HCT116 (cell line): ENCODE measurements around the gene RUNX2.

Experiments
- CEBPB ChIP-seq: IDR thresholded peaks from 2 replicates; pipeline ENCODE4 v1.6.1; 2012; ENCODE audit warnings: low read depth
- EZH2 ChIP-seq: fragments of 200-600 bp; sonication (generic); IDR thresholded peaks from 2 replicates; pipeline ENCODE4 v1.6.1; 2017; ENCODE audit warnings: antibody characterized with exemption, mixed run types
- EZH2phosphoT487 ChIP-seq: fragments of 200-600 bp; IDR thresholded peaks from 2 replicates; pipeline ENCODE4 v1.6.1; 2018; ENCODE audit warnings: antibody characterized with exemption, borderline replicate concordance
- POLR2A ChIP-seq: IDR thresholded peaks from 2 replicates; pipeline ENCODE4 v1.7.0; 2011; ENCODE audit warnings: borderline replicate concordance; ENCODE audit not compliant: insufficient read depth, insufficient read length; ENCODE audit errors: extremely low read depth
- POLR2AphosphoS5 ChIP-seq: IDR thresholded peaks from 2 replicates; pipeline ENCODE4 v1.6.1; 2011; ENCODE audit warnings: mild to moderate bottlenecking, low read depth, low read length, moderate library complexity
- RAD21 ChIP-seq: IDR thresholded peaks from 2 replicates; pipeline ENCODE4 v1.6.1; 2012; ENCODE audit warnings: low read depth, mild to moderate bottlenecking
- SIN3A ChIP-seq: IDR thresholded peaks from 2 replicates; pipeline ENCODE4 v1.6.1; 2012; ENCODE audit warnings: low read depth
- SP1 ChIP-seq: IDR thresholded peaks from 2 replicates; pipeline ENCODE4 v1.6.1; 2012; ENCODE audit warnings: low read depth
- TF ChIP-seq, protein P1 (sequence below): IDR thresholded peaks from 2 replicates; pipeline ENCODE4 v1.6.1; 2012; ENCODE audit warnings: low read depth
- TF ChIP-seq, protein P2 (sequence below), 3 experiments: fragments of 200-600 bp in 1 of 3; sonication (generic) in 1 of 3; IDR thresholded peaks in 2 of 3; conservative IDR thresholded peaks in 1 of 3; 2 replicates each; pipeline ENCODE4 v1.5.1; 2012 to 2017; ENCODE audit warnings: low read depth in 2 of 3, low read length in 2 of 3, antibody characterized with exemption in 1 of 3, borderline replicate concordance in 1 of 3, control low read depth in 1 of 3, mild to moderate bottlenecking in 1 of 3, mixed read lengths in 1 of 3, mixed run types in 1 of 3, moderate library complexity in 1 of 3; ENCODE audit not compliant: insufficient read depth in 1 of 3

DNA sequence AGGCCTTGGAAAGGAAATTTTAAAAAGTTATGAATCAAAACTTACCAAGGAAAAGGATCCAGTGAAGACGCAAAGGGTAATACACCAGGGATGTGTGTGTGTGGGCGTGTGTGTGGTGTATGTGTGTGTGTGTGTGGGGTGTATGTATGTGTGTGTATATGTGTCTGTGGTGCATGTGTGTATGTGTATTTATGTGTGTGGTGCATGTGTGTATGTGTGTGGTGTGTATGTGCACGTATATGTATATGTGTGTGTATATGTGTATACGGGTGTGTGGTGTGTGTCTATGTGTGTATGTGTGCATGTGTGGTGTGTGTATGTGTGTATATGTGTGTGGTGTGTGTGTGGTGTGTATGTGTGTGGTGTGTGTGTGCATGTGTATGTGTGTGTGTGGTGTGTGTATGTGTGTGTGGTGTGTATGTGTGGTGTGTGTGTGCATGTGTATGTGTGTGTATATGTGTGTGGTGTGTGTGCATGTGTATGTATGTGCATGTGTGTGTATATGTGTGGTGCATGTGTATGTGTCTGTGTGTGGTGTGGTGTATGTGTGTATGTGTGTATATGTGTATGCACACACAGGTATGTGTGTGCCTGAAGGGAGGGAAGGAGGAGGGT lies 225.7 kb downstream of the RUNX2 start:
- TF ChIP-seq, protein P1, sequence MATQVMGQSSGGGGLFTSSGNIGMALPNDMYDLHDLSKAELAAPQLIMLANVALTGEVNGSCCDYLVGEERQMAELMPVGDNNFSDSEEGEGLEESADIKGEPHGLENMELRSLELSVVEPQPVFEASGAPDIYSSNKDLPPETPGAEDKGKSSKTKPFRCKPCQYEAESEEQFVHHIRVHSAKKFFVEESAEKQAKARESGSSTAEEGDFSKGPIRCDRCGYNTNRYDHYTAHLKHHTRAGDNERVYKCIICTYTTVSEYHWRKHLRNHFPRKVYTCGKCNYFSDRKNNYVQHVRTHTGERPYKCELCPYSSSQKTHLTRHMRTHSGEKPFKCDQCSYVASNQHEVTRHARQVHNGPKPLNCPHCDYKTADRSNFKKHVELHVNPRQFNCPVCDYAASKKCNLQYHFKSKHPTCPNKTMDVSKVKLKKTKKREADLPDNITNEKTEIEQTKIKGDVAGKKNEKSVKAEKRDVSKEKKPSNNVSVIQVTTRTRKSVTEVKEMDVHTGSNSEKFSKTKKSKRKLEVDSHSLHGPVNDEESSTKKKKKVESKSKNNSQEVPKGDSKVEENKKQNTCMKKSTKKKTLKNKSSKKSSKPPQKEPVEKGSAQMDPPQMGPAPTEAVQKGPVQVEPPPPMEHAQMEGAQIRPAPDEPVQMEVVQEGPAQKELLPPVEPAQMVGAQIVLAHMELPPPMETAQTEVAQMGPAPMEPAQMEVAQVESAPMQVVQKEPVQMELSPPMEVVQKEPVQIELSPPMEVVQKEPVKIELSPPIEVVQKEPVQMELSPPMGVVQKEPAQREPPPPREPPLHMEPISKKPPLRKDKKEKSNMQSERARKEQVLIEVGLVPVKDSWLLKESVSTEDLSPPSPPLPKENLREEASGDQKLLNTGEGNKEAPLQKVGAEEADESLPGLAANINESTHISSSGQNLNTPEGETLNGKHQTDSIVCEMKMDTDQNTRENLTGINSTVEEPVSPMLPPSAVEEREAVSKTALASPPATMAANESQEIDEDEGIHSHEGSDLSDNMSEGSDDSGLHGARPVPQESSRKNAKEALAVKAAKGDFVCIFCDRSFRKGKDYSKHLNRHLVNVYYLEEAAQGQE: no peak
- TF ChIP-seq SP1 (no peak), POLR2AphosphoS5 (no peak), RAD21 (no peak), EZH2 (no peak), EZH2phosphoT487 (no peak), CEBPB (no peak), POLR2A (no peak), SIN3A (no peak)
- TF ChIP-seq, protein P2, sequence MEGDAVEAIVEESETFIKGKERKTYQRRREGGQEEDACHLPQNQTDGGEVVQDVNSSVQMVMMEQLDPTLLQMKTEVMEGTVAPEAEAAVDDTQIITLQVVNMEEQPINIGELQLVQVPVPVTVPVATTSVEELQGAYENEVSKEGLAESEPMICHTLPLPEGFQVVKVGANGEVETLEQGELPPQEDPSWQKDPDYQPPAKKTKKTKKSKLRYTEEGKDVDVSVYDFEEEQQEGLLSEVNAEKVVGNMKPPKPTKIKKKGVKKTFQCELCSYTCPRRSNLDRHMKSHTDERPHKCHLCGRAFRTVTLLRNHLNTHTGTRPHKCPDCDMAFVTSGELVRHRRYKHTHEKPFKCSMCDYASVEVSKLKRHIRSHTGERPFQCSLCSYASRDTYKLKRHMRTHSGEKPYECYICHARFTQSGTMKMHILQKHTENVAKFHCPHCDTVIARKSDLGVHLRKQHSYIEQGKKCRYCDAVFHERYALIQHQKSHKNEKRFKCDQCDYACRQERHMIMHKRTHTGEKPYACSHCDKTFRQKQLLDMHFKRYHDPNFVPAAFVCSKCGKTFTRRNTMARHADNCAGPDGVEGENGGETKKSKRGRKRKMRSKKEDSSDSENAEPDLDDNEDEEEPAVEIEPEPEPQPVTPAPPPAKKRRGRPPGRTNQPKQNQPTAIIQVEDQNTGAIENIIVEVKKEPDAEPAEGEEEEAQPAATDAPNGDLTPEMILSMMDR (IDR thresholded peaks at IDR 0.05 in 2 of 3, conservative IDR thresholded peaks at IDR 0.05 in 1 of 3; ENCODE audit: borderline replicate concordance in 1 of 3, insufficient read depth in 1 of 3, low read depth in 2 of 3, low read length in 2 of 3): no peak
